ENCODE measurements around the gene PTPRM.

The PTPRM gene

DNA sequence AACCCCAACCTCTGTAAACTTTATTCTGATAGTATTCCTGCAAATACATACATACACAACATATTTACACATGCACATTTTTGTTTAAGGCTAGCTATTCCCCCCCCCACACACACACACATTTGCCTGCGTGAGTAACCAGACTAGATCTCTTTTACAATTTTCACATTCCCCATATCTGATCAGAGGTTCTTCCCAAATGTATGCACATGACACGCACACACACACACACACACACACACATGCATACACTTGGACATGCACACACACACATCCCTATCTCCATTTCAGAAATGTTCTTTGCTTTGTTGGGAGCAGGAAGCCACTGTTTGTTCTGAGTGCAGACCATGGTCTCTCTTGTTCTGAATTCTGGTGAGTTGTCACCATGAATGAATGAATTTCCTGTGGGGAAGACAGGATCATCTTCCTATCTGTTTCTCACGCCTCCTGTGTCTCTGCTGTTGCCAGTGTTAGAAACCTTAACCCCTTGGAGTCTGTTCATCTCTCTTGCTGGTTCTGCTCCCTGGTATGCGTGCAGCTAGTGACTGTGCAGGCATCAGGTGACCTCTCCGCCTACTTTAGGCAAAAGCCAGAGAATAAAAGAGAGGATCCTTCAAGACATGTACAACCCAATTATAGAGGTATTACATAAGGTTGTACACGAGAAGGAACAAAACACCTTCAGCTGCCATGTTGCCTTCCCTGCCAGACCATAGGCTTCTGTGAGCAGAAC, 791.1 kb downstream of the PTPRM start:
- peak; percentile 9 for DNase-seq (ENCODE audit: low read depth)
- TF ChIP-seq CTCF (conservative IDR thresholded peaks at IDR 0.05; ENCODE audit: low read depth, low read length), result no peak

DNA sequence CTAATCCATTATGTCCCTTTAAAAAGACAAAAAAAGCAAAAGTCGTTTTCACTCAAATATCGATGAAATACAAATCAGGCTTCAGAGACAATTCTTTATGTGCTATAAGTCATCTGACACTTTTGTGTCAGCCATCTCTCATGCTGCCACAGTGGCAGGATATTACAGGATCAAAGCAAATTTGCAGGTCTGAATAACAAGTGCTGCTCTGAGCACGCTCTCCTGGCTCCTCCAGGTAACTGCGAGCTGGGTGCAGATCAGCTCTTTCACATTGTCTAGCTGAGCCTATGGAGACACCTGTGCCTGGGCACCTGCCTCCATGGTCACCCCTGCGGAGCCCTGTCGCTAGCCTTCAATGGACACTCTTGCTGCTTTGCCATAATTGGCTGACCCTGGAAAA, 792.0 kb downstream of the PTPRM start:
- no peak overlapping the region for H3K4me3 ChIP-seq (ENCODE audit: low read depth, low read length)
- no peak for DNase-seq (ENCODE audit: low read depth)
- TF ChIP-seq CTCF (conservative IDR thresholded peaks at IDR 0.05; ENCODE audit: low read depth, low read length), result no peak

More for the DNA sequence above, 791.1 kb downstream of the PTPRM start:
- no peak overlapping the region for H3K4me3 ChIP-seq (ENCODE audit: low read depth, low read length)

DNA sequence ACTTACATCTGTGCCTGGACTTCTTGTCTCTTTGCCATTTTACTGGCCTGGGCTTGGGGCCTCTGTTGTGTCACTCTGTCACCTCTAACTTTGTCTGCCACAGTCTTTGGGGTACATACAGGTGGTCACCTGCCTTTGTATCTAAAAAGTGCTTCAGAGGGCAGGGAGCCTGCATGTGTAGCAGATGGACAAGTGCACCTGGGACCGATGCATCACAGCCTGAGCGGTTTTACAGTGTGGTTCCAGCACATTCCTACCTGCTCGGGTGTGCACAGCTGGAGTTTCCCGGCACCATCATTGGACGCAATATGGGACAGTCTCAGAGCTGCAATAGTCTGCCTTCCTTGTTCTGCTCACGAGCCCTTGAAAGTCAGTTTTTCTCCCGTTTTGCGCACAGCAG, 792.4 kb downstream of the PTPRM start:
- no peak for TF ChIP-seq CTCF (conservative IDR thresholded peaks at IDR 0.05; ENCODE audit: low read depth, low read length)
- DNase-seq (ENCODE audit: low read depth), result no peak

DNA sequence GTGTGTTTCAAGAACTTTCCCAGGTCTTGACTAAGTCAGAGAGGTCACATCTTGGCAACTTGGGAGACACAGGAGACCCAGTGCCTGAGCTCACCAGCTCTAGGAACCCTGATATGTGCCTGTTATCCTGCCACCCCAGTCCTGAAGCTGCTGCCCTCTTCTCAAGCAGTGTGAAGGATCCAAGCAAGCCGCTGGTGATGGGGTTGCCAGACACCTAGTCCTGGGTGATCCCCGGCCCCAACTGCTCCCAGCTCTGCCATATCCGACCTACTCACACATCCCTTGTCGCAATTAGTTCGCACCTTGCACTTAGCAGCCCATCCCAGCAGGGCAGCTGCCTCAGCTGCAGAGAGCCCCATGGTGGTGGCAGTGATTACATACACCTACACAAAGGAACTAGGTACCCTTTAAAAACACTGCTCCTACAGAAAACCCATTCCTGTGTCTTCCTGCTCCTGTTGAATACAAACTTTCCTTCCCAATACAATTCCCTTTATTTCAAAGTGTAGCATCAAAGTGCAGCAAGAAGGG, 794.9 kb downstream of the PTPRM start:
- H3K4me3 ChIP-seq (ENCODE audit: low read depth, low read length), result no peak overlapping the region
- no peak for TF ChIP-seq CTCF (conservative IDR thresholded peaks at IDR 0.05; ENCODE audit: low read depth, low read length)
- DNase-seq (ENCODE audit: low read depth), result no peak

More for the DNA sequence above, 792.4 kb downstream of the PTPRM start:
- H3K4me3 ChIP-seq (ENCODE audit: low read depth, low read length), result no peak overlapping the region

GRCh38 chr18:8362863-8363262, 795.7 kb downstream of the PTPRM start:
- no peak overlapping the region for H3K4me3 ChIP-seq (ENCODE audit: low read depth, low read length)
- no peak for DNase-seq (ENCODE audit: low read depth)
- no peak for TF ChIP-seq CTCF (conservative IDR thresholded peaks at IDR 0.05; ENCODE audit: low read depth, low read length)

DNA sequence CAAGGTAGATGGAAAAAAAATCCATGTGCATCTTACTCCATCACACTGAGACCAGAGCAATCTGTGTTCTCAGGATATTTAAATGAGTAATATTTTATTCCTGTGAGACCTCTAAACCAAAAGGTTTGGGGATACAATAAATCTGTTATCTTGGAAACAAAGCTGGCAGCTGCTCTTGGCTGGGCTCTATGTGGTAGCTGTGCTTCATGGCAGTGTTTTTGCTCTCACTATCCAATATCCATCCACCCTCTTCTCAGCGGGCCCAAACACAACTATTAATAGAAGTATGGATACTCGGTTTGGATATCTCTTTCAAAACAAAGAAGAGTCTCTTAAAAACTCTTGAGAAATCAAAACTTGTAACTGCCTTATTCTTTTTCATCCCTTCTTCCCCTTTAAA, 797.3 kb downstream of the PTPRM start:
- no peak for TF ChIP-seq CTCF (conservative IDR thresholded peaks at IDR 0.05; ENCODE audit: low read depth, low read length)
- no peak overlapping the region for H3K4me3 ChIP-seq (ENCODE audit: low read depth, low read length)
- DNase-seq (ENCODE audit: low read depth), result no peak

- TF ChIP-seq CTCF (conservative IDR thresholded peaks at IDR 0.05; ENCODE audit: low read depth, low read length), result no peak
- no peak overlapping the region for H3K4me3 ChIP-seq (ENCODE audit: low read depth, low read length)
- no peak for DNase-seq (ENCODE audit: low read depth)
Measured at GRCh38 chr18:8365006-8365405, 797.9 kb downstream of the PTPRM start.

Measured in choroid plexus epithelial cell (primary cell).